Measurements from ENCODE around the gene COL9A3.

The COL9A3 gene

GRCh38 chr20:62876902-62877816 lies 60.3 kb downstream of the COL9A3 start:
- Histone ChIP-seq H4K8ac (ENCODE audit: low read depth, low read length) (no peak overlapping the region), H3K27me3 (ENCODE audit: insufficient read depth, low read length) (no peaks in the 10 kb centered on the region)

GRCh38 chr20:62878244-62879038 lies 61.6 kb downstream of the COL9A3 start:
- Histone ChIP-seq H3K79me2 (ENCODE audit: control insufficient read depth, insufficient read depth, low read length, poor library complexity) (no peaks in the 10 kb centered on the region), H3K27me3 (ENCODE audit: insufficient read depth, low read length) (no peaks in the 10 kb centered on the region), H3K14ac (ENCODE audit: low read length) (no peak overlapping the region), H4K91ac (ENCODE audit: low read depth, low read length) (no peak overlapping the region), H3K4ac (ENCODE audit: low read depth, low read length) (no peak overlapping the region), H2BK5ac (ENCODE audit: low read depth, low read length, poor library complexity) (no peak overlapping the region), H3K4me2 (ENCODE audit: low read length) (no peak overlapping the region), H3K79me1 (ENCODE audit: low read length) (no peaks in the 10 kb centered on the region), H4K8ac (ENCODE audit: low read depth, low read length) (no peak overlapping the region), H4K12ac (ENCODE audit: low read depth, low read length) (no peak overlapping the region), H2AK5ac (ENCODE audit: low read length) (no peak overlapping the region), H3K4me1 (ENCODE audit: control insufficient read depth in 1 of 2, insufficient read depth in 2 of 2, low read length in 2 of 2) (peaks cover 4 to 7% of the 10 kb centered on the region in 2 experiments), H2BK120ac (ENCODE audit: insufficient read depth, low read length, poor library complexity) (no peak overlapping the region), H3K9me3 (ENCODE audit: insufficient read depth, low read depth, low read length) (peaks cover 2% of the 10 kb centered on the region), H3K27ac (ENCODE audit: low read depth, low read length) (no peak overlapping the region), H3K23ac (ENCODE audit: low read length) (no peak overlapping the region), H2AFZ (ENCODE audit: insufficient read depth, low read length, poor library complexity) (no peak overlapping the region), H3K4me3 (ENCODE audit: low read depth, low read length) (no peak overlapping the region), H3K36me3 (ENCODE audit: control insufficient read depth in 1 of 2, insufficient read depth in 2 of 2, low read length in 2 of 2) (peaks cover 38 to 39% of the 10 kb centered on the region in 2 experiments), H2BK12ac (ENCODE audit: low read length) (no peak overlapping the region), H3K9ac (ENCODE audit: low read length) (no peak overlapping the region), H3K18ac (ENCODE audit: low read length) (no peak overlapping the region)
- no CpG with 5 or more reads among the region's 20 CpGs for WGBS (ENCODE audit: extremely low coverage, insufficient coverage, insufficient read length)
- peak; percentile 55 to 68 for DNase-seq

More at GRCh38 chr20:62876902-62877816, 60.3 kb downstream of the COL9A3 start:
- Histone ChIP-seq H2BK5ac (ENCODE audit: low read depth, low read length, poor library complexity) (no peak overlapping the region), H3K79me2 (ENCODE audit: control insufficient read depth, insufficient read depth, low read length, poor library complexity) (no peaks in the 10 kb centered on the region), H3K4me3 (ENCODE audit: low read depth, low read length) (no peak overlapping the region), H2AFZ (ENCODE audit: insufficient read depth, low read length, poor library complexity) (no peak overlapping the region), H3K4ac (ENCODE audit: low read depth, low read length) (no peak overlapping the region), H2AK5ac (ENCODE audit: low read length) (no peak overlapping the region), H3K23ac (ENCODE audit: low read length) (no peak overlapping the region), H3K79me1 (ENCODE audit: low read length) (no peaks in the 10 kb centered on the region), H3K27ac (ENCODE audit: low read depth, low read length) (no peak overlapping the region), H3K14ac (ENCODE audit: low read length) (no peak overlapping the region), H3K4me2 (ENCODE audit: low read length) (no peak overlapping the region), H3K9me3 (ENCODE audit: insufficient read depth, low read depth, low read length) (peaks cover 2% of the 10 kb centered on the region), H2BK120ac (ENCODE audit: insufficient read depth, low read length, poor library complexity) (no peak overlapping the region), H3K4me1 (ENCODE audit: control insufficient read depth in 1 of 2, insufficient read depth in 2 of 2, low read length in 2 of 2) (peaks cover 4 to 7% of the 10 kb centered on the region in 2 experiments), H3K36me3 (ENCODE audit: control insufficient read depth in 1 of 2, insufficient read depth in 2 of 2, low read length in 2 of 2) (peaks cover 35 to 36% of the 10 kb centered on the region in 2 experiments), H2BK12ac (ENCODE audit: low read length) (no peak overlapping the region), H4K91ac (ENCODE audit: low read depth, low read length) (no peak overlapping the region), H4K12ac (ENCODE audit: low read depth, low read length) (peak overlapping the region; percentile 6), H3K9ac (ENCODE audit: low read length) (no peak overlapping the region), H3K18ac (ENCODE audit: low read length) (no peak overlapping the region)
- no CpG with 5 or more reads among the region's 48 CpGs for WGBS (ENCODE audit: extremely low coverage, insufficient coverage, insufficient read length)
- no peak for DNase-seq

- Histone ChIP-seq H2BK120ac (ENCODE audit: insufficient read depth, low read length, poor library complexity) (no peak overlapping the region), H3K9me3 (ENCODE audit: insufficient read depth, low read depth, low read length) (peaks cover 2% of the 10 kb centered on the region), H3K4me2 (ENCODE audit: low read length) (no peak overlapping the region), H3K18ac (ENCODE audit: low read length) (no peak overlapping the region), H3K23ac (ENCODE audit: low read length) (no peak overlapping the region), H3K27ac (ENCODE audit: low read depth, low read length) (no peak overlapping the region), H3K4me1 (ENCODE audit: control insufficient read depth in 1 of 2, insufficient read depth in 2 of 2, low read length in 2 of 2) (peaks cover under 1 to 4% of the 10 kb centered on the region in 2 experiments), H3K14ac (ENCODE audit: low read length) (no peak overlapping the region), H3K4me3 (ENCODE audit: low read depth, low read length) (no peak overlapping the region), H2AK5ac (ENCODE audit: low read length) (no peak overlapping the region), H2AFZ (ENCODE audit: insufficient read depth, low read length, poor library complexity) (no peak overlapping the region), H4K8ac (ENCODE audit: low read depth, low read length) (no peak overlapping the region), H3K9ac (ENCODE audit: low read length) (no peak overlapping the region), H2BK12ac (ENCODE audit: low read length) (no peak overlapping the region), H3K79me1 (ENCODE audit: low read length) (no peaks in the 10 kb centered on the region), H4K91ac (ENCODE audit: low read depth, low read length) (no peak overlapping the region), H3K79me2 (ENCODE audit: control insufficient read depth, insufficient read depth, low read length, poor library complexity) (no peaks in the 10 kb centered on the region), H4K12ac (ENCODE audit: low read depth, low read length) (no peak overlapping the region), H3K36me3 (ENCODE audit: control insufficient read depth in 1 of 2, insufficient read depth in 2 of 2, low read length in 2 of 2) (peaks cover 38 to 39% of the 10 kb centered on the region in 2 experiments), H3K4ac (ENCODE audit: low read depth, low read length) (no peak overlapping the region), H3K27me3 (ENCODE audit: insufficient read depth, low read length) (no peaks in the 10 kb centered on the region), H2BK5ac (ENCODE audit: low read depth, low read length, poor library complexity) (no peak overlapping the region)
- no peak for DNase-seq
- no CpG with 5 or more reads among the region's 80 CpGs for WGBS (ENCODE audit: extremely low coverage, insufficient coverage, insufficient read length)
Observed at GRCh38 chr20:62879275-62880146, 62.7 kb downstream of the COL9A3 start.
